Femur (tissue), 1 donor: ENCODE data around the gene LHPP.
"Not testable (repeated sequence)": the region's sequence is repeated elsewhere in the genome, so short reads cannot be mapped to it uniquely, and the experiment has no call there.

Experiments
- DNase-seq: peaks from one replicate; pipeline ENCODE4 v3.0.0-alpha.2; 2017

The LHPP gene

DNA sequence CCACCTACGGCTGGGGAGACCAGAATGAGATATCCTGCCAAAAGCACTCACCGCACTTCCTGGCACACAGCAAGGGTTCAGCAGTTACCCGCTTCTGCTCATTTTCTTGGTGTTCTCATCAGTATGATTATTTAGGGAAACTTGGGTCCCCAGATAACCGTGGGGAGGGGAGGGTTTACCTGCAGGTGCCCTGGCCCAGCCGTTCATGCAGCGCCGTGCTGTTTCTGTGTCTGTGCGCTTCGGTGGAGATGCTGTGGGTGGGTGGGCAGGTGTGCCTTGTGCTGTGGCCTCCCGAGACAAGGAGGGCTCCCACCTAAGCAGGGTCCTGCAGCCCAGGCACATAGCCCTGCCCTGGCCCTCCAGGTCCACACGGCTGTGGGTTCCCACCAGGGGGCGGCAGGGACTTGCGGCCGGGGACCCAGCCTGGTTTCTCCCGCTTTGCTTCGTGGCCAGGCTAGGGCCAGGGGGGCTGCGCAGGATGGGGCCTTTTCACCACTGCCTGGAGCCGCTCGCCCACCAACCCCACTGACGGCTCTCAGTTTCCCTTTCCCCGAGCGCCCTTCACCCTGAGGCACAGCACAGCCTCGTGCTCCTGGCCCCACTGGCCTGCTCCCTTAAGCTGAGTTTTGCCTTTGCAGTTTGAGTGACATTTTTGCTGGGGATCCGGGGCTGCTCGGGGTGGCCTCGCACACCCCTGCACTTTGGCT is 78.5 kb downstream of the LHPP start:
- DNase-seq = peak; percentile 80

DNA sequence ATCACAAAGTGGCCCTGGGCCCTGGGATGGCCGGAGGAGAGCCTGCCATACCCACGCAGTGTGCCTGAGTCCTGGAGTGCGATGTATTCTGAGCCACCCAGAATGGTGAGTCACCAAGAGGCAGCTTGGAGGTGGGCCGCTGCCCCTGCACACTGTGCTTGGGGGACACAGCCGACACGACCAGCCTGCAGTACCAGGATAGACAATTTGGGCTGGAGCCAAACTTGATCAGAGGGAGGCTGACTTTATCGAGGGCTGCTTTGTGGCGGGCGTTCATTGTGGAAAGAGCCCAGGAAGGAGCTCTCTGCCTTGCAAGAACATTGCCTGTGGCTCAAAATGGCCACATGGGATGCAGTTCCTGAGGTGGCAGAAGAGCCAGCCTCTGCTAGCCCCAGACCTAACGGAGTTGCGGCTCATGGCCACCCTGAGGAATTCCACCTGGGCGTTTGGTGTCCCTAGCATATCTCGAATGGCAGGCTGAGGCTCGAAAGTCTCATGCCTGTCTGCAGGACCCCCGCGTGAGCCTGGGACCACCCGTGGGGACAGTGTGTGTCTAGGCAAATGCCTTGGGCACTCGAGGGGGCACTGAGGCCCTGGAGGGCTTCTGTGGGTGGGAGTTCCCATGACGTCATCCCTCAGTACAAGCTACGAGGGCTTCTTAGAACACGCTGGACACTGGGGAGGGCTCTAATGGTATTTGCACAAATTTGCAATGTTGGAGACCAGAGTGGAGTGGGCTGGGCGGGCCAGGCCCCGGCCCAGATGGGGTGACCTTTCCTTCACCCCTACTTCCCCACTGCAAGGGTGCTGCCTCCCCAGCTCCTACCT is 79.7 kb downstream of the LHPP start:
- DNase-seq = no peak

DNA sequence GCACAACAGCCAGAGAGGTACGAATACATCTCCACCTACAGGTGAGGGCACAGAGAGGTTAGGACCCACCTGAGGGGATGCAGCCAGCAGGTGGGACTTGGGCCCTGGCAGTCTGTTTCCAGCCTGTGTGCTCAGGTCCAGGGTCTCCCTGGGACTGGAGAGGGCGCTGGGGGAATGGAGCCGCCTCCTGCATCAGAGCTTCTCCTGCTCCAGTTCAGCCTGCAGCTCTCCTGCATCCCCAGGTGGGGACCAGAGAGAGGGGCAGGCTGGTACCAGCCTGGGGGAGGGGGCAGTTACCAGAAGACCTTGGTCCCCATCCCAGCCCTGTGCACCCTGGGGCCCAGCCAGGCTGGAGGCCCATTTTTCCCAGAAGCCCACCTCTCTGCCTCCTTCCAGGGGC is 80.7 kb downstream of the LHPP start:
- no peak for DNase-seq

DNA sequence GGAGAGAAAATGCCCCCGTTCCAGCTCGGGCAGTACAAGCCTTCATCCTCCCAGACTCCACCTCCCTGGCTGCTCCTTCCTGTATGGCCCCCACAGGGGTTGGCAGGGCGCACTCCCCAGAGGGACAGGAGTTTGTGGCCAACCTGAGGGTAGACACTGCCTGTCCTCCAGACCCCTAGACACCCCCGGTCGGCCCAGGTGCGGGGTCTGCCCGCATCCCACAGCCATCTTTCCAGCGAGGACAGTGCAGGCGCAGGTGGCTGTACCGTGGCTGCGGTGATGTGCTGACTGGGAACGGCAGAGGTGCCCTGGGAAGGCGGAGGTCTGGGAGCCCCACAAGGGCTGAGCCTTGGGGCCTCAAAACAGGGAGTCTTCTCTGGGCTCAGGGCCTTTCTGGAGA is 81.5 kb downstream of the LHPP start:
- no peak for DNase-seq

DNA sequence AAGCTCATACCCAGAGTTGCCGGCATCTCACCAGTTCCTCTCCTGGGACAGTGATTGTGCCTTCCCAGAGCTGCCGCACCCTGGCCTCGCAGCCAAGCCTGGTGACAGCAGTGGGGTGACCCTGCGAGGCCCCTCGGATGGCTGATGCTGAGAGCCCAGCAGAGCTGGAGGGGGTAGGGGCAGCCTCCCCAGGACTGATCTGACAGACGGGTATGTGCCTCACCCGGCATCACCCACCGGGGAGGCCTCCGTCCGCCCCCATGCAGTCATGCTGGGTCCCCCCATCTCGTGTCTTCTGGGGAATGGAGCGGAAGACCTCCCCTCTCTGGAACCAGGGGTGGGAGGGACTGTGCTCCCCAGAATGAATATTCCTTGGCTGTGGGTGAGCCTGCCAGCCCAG is 82.3 kb downstream of the LHPP start:
- no peak for DNase-seq

DNA sequence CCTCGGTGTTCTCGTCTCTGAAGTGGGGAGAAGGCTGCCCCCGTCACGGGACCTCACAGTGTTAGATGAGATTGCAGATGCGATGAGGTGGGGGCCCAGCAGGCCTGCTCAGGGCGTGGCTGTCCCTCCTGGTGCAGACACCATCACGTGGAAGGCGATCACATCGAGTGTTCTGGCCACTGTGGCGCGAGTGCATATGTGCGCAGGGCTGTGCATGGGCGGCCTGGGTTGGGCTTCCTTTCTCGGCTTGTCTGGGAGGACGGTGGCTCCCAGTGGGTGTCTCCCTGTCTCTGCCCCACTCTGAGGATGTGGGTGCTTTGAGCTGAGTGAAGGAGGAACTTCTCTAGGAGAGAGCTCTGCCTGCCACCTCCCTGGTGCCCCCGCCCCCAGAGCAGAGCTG is 83.1 kb downstream of the LHPP start:
- no peak for DNase-seq

DNA sequence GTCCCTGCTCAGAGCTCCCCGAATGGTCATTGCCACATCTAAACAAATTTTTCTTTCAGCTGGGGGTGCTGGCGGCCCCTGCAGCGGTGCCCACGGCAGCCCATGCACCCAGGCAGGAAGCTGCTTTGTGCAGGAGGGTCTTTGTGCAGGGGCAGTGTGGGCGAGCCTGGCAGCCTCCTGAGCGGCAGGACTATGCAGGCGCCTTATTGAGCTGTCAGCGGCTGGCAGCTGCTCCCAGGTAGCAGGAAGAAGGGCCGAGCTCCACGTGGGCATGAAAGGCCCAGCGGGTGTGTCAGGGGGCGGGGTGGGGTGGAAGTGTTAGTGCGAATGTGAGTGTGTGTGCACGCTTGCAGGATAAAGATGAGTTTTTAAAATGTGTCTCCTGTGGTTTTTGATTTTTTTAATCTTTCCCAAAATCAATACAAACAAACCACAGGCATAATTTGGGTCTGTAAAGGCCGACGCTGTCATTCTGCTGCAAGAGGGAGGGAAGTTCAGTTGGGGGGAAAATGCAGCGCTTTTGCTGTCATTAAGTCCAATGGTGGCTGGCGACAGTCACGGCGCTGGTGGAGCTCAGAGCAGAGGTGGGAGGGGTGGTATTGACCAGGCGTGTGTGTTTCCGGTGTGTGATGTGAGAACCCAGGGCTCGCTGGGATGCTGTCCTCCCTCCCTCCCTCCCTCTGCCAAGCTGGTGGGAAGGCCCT is 83.9 kb downstream of the LHPP start:
- no peak for DNase-seq

DNA sequence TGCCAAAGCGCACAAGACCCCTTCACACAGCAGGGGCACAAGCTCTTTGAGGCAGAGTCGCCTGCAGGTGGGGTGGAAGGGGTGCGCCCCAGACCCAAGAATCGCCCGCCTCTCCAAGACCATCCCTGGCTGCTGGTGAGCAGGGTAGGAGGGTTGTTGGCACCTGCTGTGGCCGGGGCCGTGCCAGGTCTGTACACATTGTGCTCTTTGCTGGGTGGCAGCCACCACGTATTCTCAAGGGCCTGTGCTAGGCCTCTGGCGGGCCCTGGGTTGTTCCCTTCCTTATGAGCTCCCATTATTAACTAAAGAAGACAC is 84.4 kb downstream of the LHPP start:
- DNase-seq = no peak

DNA sequence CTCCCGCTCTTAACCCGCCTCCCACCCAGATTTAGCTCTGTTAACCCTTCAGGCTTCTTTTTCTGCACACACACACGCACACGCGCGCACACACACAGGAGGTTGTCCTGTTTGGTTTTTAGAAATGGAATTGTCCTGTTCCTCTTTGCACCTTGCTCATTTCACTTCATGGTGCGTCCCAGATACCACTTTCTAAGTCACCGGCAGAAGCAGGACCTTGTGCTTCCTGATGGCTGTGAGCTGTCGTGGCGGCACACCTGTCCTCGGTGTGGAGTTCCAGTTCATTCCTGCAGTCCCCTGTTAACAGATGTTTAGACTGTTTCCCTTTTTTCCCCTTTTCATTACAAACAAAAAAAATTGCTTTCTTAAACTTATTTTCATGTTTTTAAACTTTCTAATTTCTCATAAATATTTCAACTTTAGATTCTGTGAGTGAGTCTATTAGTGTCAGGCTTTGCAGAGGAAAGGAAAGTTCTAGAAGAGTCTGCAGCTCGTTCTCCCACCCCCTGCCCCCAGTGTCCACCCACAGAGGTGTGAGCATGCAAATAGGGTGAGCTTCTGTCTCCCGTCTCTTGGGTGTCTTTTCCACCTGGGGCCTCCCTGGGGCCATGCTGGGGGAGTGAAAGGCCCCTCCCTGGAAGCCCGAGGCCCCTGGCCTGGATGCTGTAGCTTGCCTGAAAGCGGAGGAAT is 85.5 kb downstream of the LHPP start:
- DNase-seq = no peak

DNA sequence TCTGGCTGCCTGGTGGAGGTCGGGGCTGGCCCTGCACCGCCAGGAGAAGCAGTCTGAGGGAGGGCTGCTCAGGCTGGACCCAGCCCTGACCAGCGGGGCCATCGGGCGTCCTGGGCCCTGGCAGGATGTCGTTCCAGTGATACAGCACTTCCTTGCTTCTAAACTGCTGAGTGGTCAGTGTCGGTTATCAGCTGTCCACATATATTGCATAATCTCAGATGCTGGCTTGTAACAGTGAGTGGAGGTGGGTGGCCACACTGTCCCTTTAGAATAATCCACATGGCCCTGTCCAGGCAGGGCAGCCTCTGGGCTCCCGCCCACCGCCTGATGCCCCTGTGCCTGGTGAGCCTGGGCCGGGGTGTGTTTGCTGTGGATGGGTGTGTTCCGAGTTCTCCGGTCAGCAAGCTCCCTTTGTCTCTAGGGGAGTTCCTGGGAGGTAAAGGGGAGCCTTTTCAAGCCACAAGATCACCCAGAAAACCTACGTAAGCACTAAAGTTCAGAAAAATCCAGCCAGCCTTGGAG is 86.1 kb downstream of the LHPP start:
- no peak for DNase-seq

DNA sequence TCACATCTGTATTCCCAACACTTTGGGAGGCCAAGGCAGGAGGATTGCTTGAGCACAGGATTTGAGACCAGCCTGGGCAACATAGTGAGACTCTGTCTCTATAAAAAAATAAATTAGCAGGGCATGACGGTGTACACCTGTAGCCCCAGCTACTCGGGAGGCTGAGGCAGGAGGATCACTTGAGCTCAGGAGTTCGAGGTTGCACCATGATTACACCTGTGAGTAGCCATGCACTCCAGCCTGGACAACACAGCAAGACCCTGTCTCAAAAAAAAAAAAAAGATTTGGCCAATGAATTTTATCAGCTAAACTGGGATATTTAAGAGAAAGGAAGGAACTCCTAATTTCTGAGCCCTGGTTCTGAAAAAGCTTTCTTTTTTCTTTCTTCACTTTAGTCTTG is 87.5 kb downstream of the LHPP start:
- not testable (repeated sequence) for DNase-seq

DNA sequence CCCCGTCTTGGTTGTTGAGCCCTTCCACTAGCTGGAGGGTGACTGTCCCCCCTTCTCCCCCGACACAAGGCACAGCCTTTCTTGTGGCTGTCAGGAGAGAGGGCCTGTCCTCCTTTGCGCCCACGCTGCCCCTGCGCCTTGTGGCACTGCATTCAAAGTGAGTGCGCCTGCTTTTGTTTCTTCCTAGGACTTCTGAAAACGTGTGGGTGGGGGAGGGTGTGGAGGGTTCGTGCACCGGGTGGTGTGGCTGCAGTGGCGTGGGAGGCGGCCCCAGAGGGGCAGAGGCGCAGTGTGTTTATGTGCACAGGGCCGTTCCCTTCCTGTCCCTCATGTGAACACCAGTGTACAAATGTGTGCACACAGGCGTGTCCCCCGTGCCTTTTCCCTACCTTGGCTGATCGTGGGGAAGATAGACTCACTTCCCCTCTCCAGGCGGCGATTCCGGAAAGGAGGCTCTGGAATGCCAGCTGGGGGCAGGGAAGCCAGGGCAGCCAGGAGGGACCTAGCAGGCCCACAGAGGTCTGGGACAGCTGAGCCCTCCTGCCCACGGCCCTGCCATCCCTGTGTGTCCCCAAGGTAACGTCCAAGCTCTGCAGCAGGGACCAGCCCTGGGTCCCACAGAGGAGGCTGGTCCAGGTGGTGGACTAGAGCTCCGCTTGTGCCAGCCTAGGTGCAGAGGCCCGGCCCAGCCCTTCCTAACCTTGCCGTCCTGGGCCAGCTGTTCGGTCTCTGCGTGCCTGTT is 88.8 kb downstream of the LHPP start:
- DNase-seq = no peak

DNA sequence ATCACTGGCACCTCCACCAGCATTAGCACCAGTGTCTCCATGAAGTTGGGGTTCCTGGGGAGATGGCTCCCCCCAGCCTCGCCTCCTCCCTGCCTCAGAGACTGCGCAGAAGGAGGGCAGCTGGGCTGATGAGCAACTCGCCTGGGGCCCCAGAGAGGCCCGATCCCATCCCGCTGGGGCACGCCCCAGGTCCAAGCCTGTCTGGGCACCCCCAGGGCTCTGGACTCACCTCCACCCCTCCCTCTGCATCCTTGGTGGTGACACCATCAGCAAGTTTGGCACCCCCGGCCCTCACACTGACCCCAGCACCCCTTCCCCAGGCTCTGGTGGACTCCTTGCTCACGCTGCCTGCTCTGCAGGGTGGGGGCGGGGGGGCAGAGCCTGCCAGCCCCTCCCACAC is 89.5 kb downstream of the LHPP start:
- DNase-seq = no peak

DNA sequence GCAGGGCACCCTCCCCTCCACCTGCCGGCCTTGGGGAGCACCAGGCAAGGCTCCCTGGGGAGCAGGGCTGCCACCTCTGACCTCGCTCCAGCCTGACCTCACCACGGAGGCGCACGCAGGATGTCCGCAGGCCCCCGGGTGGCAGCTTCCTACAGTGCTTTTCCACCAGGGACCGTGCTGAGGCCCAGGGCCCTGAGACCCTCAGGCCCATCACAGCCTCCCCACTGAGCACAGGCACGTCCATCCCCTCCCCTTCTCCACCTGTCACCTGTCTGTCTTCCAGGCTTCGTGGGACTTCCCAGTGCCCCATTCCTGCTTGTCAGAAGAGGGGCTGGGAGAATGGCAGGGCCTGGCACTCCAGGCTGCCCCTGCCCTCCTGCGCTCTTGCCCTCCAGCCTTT is 90.1 kb downstream of the LHPP start:
- DNase-seq = no peak

DNA sequence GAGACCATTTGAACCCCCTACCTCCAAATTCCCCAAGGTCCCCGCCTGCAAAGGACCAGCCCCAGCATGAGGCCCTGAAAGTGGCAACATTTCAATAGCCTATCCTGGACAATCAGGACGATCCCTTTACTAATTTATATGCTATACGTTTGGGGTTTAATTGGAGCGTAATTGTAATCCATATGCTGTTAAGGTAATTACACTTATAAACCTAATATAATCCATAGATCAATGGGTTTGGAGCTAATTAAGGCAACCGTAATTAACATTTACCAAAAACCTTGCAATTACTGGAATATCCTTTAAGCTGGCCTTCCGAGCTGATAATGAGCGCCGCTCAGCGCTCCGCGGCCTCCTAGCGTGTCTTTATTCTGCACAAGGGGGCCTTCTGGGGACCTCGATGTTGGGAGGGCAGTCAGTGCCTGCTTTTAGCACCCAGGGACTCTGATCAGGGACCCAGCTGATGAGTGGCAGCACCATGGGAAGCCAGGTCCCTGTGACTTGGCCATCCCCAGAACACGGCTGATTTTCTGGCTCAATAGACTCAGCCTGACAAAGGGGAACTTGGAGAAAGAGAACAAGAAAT is 91.2 kb downstream of the LHPP start:
- no peak for DNase-seq

DNA sequence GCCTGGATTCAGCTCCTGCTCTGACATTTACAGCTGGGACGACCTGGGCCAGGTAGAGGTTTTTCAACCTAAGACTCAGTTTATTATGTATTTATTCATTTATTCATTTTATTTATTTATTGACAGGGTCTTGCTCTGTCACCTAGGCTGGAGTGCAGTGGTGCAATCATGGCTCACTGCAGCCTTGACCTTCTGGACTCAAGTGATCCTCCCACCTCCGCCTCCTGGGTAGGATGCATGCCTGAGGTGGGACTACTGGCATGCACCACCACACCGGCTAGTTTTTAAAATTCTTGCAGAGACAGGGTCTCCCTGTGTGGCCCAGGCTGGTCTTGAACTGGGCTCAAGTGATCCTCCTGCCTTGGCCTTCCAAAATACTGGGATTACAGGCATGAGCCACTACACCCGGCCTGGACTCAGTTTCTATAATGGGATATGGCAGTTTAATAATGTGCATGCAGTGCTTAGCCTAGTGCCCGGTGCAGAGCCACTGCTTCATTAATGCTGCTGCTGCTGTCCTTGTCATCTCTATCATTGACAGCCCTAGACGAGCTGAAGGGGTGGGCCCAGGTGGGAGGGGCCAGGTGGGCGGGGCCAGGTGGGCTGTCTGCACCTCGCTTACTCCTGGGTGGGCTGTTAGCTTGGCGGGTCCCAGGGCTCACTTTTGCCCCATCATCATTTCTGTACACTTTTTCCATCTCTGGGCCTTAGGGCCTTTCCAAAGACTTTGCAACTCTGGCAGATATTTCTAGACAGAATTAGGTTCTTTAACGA is 92.6 kb downstream of the LHPP start:
- no peak for DNase-seq

DNA sequence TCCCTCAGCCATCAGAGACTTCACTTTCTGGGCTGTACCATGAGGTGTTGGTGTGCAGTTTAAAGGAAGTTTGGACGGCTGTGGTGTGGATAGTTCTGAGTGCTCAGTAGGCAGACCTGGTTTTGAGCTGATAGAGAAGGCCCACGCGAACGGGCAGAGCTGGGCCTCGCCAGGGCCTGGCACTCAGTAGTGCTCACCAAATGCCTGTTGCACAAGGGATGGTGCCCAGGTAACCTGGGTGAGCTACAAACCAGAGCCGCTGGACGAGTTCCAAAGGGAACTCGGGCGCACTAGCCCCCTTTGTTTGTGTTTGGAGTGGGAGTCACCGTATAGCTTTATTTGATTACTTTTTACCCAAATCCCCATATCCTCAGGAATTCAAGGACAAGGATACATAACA is 95.5 kb downstream of the LHPP start:
- DNase-seq = no peak

DNA sequence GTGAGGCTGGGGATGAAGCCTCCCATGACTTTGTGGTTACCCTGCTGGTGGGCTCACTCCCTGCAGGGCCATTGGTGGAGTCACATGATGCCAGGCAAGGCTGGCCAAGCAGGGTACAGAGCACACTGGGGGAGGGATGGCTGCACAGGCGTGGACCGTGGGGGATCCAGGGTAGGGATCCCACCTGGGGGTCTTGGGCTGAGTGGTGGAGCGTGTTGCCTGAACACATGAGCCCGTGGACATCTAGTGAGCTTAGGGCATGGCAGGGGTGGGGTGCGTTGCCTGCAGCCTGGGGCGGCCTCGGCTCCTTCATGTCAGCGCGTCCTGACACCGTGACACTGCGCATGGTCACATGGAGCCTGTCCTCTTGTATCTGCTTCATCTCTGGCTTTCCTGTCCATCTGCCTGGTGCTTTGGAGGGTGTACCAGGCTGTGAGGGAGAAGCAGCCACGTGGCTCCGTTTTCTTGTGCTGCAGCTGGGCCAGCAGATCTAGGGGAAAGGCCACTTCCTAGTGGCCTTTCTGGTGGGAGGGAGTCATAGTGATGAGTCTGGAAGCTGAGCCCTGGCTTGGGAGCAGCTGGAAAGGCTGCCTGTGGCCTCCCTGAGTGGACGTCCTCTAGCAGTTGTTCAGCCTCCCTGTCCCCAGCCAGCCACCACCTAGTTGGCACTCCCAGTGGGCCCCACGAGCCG is 96.2 kb downstream of the LHPP start:
- no peak for DNase-seq

DNA sequence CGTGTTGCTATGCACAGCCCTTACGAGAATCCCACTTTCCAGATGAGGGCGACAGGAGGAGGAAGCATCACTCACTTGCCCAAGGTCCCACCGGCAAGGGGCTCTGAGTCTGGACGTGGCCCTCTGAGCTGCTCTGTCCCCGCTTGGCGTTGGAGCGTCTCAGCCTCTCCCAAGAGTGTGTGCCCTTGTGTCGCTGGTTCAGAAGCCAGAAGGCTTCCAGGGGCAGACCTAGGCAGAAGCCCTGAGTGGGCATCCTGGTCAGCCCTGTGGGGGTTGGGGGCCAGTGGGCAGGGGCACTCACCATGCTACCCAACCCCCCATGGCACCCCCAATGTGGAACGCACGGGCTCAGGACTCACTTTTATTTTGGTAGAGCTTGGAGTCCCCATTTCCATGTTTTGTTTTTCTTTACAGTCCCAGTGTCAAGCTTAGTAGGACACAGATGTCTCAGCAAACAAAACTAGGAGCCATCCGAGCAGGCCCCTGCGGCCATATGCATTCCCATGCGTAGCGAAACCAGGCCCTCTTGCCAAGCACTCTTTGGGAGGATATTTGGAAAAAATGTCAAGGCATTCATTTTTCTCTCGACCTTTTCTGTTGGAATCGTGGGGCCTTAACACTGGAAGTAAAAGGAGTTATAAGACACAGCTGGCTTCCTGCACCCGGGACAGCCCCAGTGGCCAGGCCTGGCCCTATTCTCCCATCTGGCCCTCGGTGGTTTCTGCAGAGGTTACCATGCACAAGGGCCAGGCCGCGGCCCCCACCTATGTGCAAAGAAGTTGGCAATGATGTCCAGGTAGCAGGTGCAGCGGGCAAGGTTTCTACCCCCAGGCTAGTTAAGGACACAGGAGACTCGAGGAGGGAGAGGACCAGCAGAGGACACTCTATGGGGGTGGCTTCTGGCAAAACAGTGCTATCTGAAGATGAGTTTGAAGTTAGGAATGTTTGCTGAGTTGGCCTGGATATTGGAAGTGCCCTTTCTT is 97.0 kb downstream of the LHPP start:
- no peak for DNase-seq
